DND-41 (cell line): ENCODE results near the gene SLC25A19.

Experiments used
- CTCF ChIP-seq: IDR thresholded peaks from 2 replicates; pipeline ENCODE4 v1.5.1; 2012; ENCODE audit warnings: borderline replicate concordance, low read length, moderate library complexity, mild to moderate bottlenecking; ENCODE audit not compliant: poor library complexity, severe bottlenecking; ENCODE audit errors: extremely low read depth
- EZH2 ChIP-seq: IDR thresholded peaks from 3 replicates; pipeline ENCODE4 v1.6.1; 2012; ENCODE audit warnings: borderline replicate concordance, low read depth, mild to moderate bottlenecking, moderate library complexity, low read length, inconsistent platforms; ENCODE audit not compliant: severe bottlenecking

- TF ChIP-seq EZH2 (no peak), CTCF (no peak)
These were observed 23.5 kb downstream of the SLC25A19 start for GRCh38 chr17:75265614-75266315.
